ENCODE data around the gene PACRG. TPM values are rescaled to one million over a fixed set of nuclear protein-coding genes. Genes with fewer than 3 reads are reported as not detected.

PACRG gene
- total and polyA plus RNA-seq, 2 donors = 2.2 to 5.6 TPM

DNA sequence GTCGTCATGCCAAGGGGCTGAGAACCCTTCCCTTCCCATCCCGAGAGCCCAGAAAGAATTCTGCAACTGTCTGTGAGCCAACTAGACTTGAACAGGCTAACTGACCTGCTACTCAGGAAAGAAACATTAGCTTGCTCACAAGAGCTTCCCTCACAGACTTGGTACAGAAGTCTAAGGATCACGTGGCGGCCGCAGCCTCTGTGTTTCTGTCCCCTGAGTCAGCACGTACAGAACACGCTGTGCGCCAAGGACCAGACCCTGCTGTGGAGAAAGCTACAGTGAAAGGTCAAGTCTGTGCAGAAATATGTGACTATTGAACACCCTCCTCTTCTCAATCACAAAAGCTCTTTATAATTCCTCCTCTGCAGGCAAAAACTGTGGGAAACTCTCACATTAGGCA is 535.4 kb downstream of the PACRG start:
- Histone ChIP-seq H3K4me3 (ENCODE audit: low read depth, low read length) (no peak overlapping the region), H3K36me3 (ENCODE audit: insufficient read depth) (no peaks in the 10 kb centered on the region), H3K4me1 (ENCODE audit: insufficient read depth) (no peaks in the 10 kb centered on the region), H3K27ac (ENCODE audit: low read depth) (no peak overlapping the region)
- DNase-seq (ENCODE audit: extremely low spot score) = no peak
- 85% methylated on average over 8 of the region's 8 CpGs for WGBS

DNA sequence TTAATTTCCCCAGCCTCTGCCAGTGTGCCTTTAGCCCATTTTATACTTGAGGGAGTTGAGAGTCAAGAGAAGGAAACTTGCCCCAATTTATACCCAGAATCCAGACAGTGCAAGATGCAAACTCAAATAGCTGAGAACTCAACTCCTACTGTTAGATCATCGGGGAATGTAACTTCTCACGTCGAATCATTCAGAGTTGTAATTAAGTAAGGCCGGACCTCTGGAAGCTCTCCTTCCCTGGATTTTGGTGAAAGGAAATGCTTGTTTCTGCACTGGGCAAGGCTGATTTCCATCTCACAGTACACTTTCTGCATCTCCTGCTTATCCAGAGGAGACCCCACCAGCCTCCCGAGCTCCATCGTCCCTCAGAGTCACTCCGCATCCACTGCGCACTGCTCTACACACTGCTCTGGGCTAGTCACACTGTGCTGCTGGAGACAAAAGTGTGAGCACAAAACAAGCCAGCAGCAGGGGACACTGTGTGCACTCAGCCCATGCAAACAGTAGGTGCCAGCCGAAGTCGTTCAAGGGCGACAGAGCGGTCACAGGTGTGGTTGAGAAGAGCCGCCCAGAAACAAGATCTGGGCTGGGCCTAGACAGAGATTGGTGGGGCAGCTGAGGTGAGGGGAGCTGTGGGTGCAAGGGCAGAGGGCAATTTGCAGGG is 536.4 kb downstream of the PACRG start:
- no peak overlapping the region for H3K27ac ChIP-seq (ENCODE audit: low read depth)

DNA sequence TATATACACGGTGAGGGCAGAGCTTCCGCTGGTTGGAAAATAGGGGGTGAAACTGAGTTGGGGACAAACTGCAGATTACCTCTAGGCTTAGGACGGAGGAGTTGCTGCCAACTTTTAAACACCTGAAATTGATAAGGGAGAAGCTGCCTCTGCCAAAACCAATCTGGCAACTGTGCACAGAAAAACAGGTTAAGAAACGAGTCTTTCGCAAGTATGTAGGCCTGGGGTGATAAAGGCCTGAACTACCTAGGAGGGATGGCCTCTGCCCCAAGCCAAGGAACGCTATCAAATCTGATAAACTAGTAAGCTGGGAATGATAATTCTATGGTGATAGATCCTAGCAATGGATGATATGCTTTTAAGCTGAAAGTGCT is 536.9 kb downstream of the PACRG start:
- no peak overlapping the region for H3K4me3 ChIP-seq (ENCODE audit: low read depth, low read length)
- H3K27ac ChIP-seq (ENCODE audit: low read depth) = no peak overlapping the region
- no peaks in the 10 kb centered on the region for H3K36me3 ChIP-seq (ENCODE audit: insufficient read depth)
- WGBS = 69% methylated on average over 6 of the region's 6 CpGs
- DNase-seq (ENCODE audit: extremely low spot score) = no peak
- no peaks in the 10 kb centered on the region for H3K4me1 ChIP-seq (ENCODE audit: insufficient read depth)

More for the DNA sequence above, 536.4 kb downstream of the PACRG start:
- Histone ChIP-seq H3K36me3 (ENCODE audit: insufficient read depth) (no peaks in the 10 kb centered on the region), H3K4me3 (ENCODE audit: low read depth, low read length) (no peak overlapping the region), H3K4me1 (ENCODE audit: insufficient read depth) (no peaks in the 10 kb centered on the region)
- DNase-seq (ENCODE audit: extremely low spot score) = no peak
- WGBS = 83% methylated on average over 13 of the region's 13 CpGs

DNA sequence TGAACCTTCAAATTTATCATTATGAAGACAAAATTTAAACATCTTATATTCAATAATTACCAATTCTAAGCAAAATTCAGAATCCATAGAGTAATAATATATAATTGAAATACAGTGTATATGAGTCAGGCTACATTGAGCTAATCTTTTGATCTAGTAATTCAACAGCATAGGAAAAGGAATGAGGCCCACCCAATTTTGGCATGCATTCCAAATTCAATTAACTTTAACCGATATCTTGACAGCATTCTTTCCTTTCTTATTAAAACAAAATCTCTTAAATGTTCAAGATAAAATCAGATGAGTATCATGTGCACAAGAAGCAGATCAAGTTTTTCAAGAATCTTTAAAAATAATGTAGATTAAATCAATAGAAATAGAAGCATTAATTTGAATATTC is 553.9 kb downstream of the PACRG start:
- Histone ChIP-seq H3K27ac (ENCODE audit: low read depth) (no peak overlapping the region), H3K4me1 (ENCODE audit: insufficient read depth) (no peaks in the 10 kb centered on the region), H3K36me3 (ENCODE audit: insufficient read depth) (no peaks in the 10 kb centered on the region), H3K4me3 (ENCODE audit: low read depth, low read length) (no peak overlapping the region)
- WGBS = 66% methylated on average over 1 of the region's 1 CpG
- no peak for DNase-seq (ENCODE audit: extremely low spot score)

DNA sequence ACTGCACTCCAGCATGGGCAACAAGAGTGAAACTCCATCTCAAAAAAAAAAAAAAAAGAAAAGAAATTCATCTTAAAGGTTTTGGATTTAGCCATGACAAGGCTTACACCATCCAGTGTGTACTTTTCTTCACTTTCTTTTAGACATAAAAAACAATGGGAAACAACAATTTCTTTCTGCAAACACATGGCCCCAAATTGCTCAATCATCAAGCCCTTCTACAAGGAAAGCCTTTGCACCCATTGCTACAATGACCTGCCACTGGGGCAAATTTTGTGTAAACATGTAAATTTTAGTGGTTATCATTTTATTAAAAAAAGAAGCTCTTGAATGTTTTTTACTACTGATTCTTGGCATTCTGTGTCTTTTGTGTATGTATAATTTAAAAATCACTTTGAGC is 554.9 kb downstream of the PACRG start:
- Histone ChIP-seq H3K4me3 (ENCODE audit: low read depth, low read length) (no peak overlapping the region), H3K27ac (ENCODE audit: low read depth) (no peak overlapping the region), H3K4me1 (ENCODE audit: insufficient read depth) (no peaks in the 10 kb centered on the region), H3K36me3 (ENCODE audit: insufficient read depth) (no peaks in the 10 kb centered on the region)
- no peak for DNase-seq (ENCODE audit: extremely low spot score)

DNA sequence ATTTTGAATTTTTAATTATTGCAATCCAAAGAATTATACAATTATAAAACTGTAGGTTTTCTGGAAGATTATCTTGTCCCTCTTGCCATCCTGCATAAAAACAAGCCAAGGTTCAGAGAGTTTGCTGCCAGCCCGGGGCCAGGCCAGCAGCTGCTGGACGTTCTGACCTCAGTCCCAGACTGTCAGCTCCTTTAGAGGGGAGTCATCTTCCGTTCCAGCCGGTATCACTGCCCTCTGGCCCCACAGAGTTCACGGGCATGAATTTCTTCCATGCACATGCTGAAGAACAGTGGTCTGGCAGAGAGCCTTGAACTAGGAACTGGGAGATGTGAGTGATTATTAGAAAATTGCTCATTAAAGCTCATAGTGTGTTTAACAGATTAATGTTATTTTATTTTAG is 556.4 kb downstream of the PACRG start:
- Histone ChIP-seq H3K4me1 (ENCODE audit: insufficient read depth) (no peaks in the 10 kb centered on the region), H3K36me3 (ENCODE audit: insufficient read depth) (no peaks in the 10 kb centered on the region), H3K27ac (ENCODE audit: low read depth) (no peak overlapping the region), H3K4me3 (ENCODE audit: low read depth, low read length) (no peak overlapping the region)
- no peak for DNase-seq (ENCODE audit: extremely low spot score)
- WGBS = 56% methylated on average over 5 of the region's 5 CpGs

DNA sequence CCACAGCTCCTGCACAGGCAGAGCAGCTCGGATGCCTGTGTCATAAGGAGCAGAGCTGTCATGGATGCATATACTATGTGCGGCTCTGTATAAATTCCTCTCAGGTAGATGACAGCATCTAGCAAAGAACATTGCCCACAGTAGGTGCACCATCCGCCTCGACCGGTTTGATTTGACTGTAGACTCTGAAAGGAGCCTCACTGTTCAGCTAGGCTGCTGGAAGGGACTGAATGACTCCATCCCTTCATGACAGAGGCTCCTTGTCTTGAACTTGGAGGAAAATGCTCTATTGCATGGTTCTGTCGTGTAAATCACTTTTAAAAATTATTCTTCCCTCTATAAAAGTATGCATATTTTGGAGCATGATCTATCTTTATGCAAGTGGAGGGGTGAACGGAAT is 557.9 kb downstream of the PACRG start:
- H3K4me1 ChIP-seq (ENCODE audit: insufficient read depth) = no peaks in the 10 kb centered on the region
- 80% methylated on average over 7 of the region's 7 CpGs for WGBS
- H3K36me3 ChIP-seq (ENCODE audit: insufficient read depth) = no peaks in the 10 kb centered on the region
- no peak overlapping the region for H3K4me3 ChIP-seq (ENCODE audit: low read depth, low read length)
- H3K27ac ChIP-seq (ENCODE audit: low read depth) = no peak overlapping the region
- no peak for DNase-seq (ENCODE audit: extremely low spot score)

DNA sequence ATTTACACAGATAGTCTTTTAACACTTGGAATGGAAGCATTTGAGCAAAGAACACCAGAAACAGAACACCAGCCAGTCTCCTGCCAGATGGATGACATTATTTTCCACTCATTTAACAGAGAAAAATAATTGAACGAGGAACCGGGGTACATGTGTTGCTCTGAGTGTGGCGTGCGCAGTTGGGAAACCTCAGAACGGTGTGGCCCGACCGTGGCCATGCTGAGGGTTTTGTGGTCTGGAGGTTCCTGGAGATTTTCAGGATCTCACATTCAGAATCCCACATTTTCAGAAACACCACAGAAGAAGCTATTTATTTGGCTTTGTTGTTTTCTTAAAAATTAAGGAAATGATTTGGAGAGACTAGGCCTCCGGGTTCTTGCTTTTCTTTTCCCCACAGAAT is 559.9 kb downstream of the PACRG start:
- no peaks in the 10 kb centered on the region for H3K4me1 ChIP-seq (ENCODE audit: insufficient read depth)
- H3K27ac ChIP-seq (ENCODE audit: low read depth) = no peak overlapping the region
- H3K36me3 ChIP-seq (ENCODE audit: insufficient read depth) = no peaks in the 10 kb centered on the region
- DNase-seq (ENCODE audit: extremely low spot score) = no peak
- 94% methylated on average over 8 of the region's 8 CpGs for WGBS
- H3K4me3 ChIP-seq (ENCODE audit: low read depth, low read length) = no peak overlapping the region

DNA sequence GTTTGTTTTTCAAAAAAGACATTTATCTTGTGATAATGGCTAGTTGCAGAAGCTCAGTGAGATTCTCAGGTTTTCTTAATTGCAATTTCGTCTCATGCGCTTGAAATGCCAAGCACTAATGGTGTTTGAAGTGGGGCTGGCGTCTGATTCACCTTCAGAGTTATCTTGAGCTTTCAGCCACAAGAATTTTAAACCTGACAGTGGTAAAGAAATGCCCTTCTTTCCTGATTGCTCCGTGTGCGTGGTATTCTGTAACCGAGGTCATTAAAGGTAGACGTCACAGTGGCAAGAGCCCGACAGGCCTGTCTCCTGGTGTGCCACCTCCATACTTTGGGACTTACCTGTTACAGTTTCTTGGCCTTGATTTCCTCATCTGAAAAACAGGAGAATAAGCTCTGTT is 560.3 kb downstream of the PACRG start:
- no peaks in the 10 kb centered on the region for H3K4me1 ChIP-seq (ENCODE audit: insufficient read depth)
- WGBS = 91% methylated on average over 8 of the region's 8 CpGs
- no peak for DNase-seq (ENCODE audit: extremely low spot score)
- H3K36me3 ChIP-seq (ENCODE audit: insufficient read depth) = no peaks in the 10 kb centered on the region
- no peak overlapping the region for H3K4me3 ChIP-seq (ENCODE audit: low read depth, low read length)
- H3K27ac ChIP-seq (ENCODE audit: low read depth) = no peak overlapping the region

DNA sequence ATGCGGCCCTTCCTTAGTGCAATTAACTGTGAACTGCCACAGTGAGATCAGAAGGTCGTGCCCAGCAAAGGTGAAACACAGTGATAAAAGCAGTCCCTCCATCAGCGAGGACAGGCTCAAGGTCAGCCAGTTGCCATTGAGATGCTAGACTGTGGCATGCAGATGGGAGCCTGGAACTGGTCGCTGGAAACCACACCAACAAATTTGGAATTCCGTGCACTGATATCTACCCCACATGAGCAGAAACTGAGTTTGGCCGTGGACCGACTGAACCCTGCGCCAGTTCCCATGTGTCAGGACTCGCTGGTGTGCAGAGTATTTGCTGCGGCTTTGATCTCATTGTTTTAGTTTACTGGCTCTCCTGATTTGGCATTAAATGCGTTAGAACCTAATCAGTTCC is 561.1 kb downstream of the PACRG start:
- Histone ChIP-seq H3K4me1 (ENCODE audit: insufficient read depth) (no peaks in the 10 kb centered on the region), H3K36me3 (ENCODE audit: insufficient read depth) (no peaks in the 10 kb centered on the region), H3K4me3 (ENCODE audit: low read depth, low read length) (no peak overlapping the region), H3K27ac (ENCODE audit: low read depth) (no peak overlapping the region)
- 86% methylated on average over 11 of the region's 11 CpGs for WGBS
- DNase-seq (ENCODE audit: extremely low spot score) = no peak

DNA sequence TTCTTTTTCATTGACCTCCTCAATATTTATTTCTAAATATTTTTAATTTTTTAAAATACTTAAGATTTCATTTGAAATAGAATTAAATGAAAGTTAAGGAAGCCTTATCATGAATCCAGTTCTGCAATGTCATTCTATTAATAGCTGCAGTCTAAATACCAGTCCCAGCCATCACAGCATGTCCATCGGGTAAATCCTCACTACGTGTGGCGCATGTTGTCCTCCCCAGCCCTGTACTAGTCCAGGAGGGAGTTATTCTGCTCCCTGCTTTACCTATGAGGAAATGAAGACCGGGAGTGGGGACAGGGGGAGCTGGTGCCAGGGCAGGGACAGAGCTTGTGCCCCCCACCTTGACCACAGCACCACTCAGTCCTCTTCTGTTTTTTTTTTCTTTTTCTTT is 561.7 kb downstream of the PACRG start:
- WGBS = 77% methylated on average over 4 of the region's 4 CpGs
- Histone ChIP-seq H3K4me3 (ENCODE audit: low read depth, low read length) (no peak overlapping the region), H3K36me3 (ENCODE audit: insufficient read depth) (no peaks in the 10 kb centered on the region), H3K27ac (ENCODE audit: low read depth) (no peak overlapping the region), H3K4me1 (ENCODE audit: insufficient read depth) (no peaks in the 10 kb centered on the region)
- DNase-seq (ENCODE audit: extremely low spot score) = no peak

DNA sequence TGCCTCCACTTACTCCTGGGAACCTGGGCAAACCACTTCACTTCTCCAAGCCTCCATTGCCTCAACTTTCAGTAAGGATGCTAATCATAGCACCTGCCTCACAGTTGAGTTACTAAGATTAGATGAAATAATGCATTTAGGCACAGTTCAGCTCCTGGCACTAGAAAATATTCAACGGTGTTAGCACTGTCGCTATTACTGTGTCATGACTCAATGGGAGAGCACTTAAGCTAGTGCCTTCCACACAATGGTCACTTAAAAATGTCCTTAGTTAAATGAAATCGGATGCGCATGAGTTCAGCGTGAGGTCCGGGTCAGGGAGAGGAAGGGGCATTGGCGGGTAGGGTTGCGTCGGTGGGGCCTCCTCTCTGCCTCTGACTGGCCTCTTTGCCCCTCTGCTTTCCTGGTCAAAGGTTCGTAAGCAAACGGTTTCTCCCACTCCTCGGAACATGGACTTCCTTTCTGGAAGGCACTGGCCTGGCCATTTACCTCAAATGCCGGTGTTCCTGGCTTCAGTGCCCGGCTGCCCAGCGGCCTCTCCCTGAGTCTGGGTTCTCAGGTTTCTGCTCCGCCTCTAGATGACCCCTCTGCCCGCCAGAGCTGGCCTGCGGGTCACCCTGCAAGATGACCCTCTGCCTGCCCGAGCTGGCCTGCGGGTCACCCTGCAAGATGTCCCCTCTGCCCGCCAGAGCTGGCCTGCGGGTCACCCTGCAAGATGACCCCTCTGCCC is 562.9 kb downstream of the PACRG start:
- H3K4me1 ChIP-seq (ENCODE audit: insufficient read depth) = no peaks in the 10 kb centered on the region
- no peak for DNase-seq (ENCODE audit: extremely low spot score)
- no peak overlapping the region for H3K27ac ChIP-seq (ENCODE audit: low read depth)
- H3K36me3 ChIP-seq (ENCODE audit: insufficient read depth) = no peaks in the 10 kb centered on the region
- H3K4me3 ChIP-seq (ENCODE audit: low read depth, low read length) = no peak overlapping the region
- WGBS = 91% methylated on average over 22 of the region's 22 CpGs

DNA sequence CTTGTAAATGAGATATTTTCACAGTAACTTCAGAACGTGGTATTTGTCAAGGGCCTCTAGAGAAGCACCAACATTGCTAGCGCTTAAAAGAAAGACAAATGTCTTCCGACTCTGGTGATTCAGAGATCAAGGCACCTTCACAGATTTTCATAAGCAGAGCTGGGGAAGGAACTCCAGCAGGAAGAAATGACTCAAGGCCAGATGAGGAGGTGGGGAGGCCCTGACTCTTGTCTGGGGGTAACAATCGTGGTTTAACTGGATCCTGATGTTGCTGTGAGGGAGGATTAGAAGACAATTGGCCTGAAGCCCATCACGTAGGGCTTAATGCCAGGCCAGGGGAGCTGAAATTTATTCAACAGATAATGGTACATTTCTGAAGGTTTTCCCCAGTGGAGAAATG is 563.8 kb downstream of the PACRG start:
- Histone ChIP-seq H3K27ac (ENCODE audit: low read depth) (no peak overlapping the region), H3K36me3 (ENCODE audit: insufficient read depth) (no peaks in the 10 kb centered on the region), H3K4me1 (ENCODE audit: insufficient read depth) (no peaks in the 10 kb centered on the region), H3K4me3 (ENCODE audit: low read depth, low read length) (no peak overlapping the region)
- no peak for DNase-seq (ENCODE audit: extremely low spot score)
- WGBS = 61% methylated on average over 5 of the region's 5 CpGs

DNA sequence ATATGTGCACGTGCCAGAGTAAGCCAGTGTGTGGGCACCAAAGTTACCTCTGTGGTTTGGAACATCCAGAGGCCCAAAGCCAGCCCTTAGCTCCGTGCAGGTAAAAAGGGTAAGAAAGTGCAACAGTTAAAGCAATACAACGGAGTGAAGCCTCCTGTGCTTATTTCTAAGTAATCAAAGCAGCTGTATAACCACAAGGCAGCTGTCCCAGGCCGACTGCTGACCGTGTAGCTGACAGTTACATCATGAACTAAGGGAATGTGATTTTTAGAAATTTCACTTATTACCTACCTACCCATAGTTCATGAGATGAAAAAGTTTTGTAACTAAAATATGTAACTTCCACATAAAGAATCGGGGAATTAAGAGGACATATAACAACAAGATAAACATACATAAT is 565.5 kb downstream of the PACRG start:
- no peak for DNase-seq (ENCODE audit: extremely low spot score)
- Histone ChIP-seq H3K4me1 (ENCODE audit: insufficient read depth) (no peaks in the 10 kb centered on the region), H3K36me3 (ENCODE audit: insufficient read depth) (no peaks in the 10 kb centered on the region), H3K4me3 (ENCODE audit: low read depth, low read length) (no peak overlapping the region), H3K27ac (ENCODE audit: low read depth) (no peak overlapping the region)
- 78% methylated on average over 6 of the region's 6 CpGs for WGBS

Data from urinary bladder (tissue), 4 donors.